Left lung (tissue), 10 donors: ENCODE results near the gene OTOG. TPM values are rescaled to one million over a fixed set of nuclear protein-coding genes. Genes with fewer than 3 reads are reported as not detected.

Experiments used
- ATAC-seq: fragments of 200-7000 bp; cut with Tn5 transposase; one replicate; pipeline ENCODE4 v1.9.1; 2020; ENCODE audit warnings: moderate library complexity
- DNase-seq, 4 donors: peaks; one replicate each; pipeline ENCODE4 v3.0.0-alpha.2; 2013 to 2020
- H3K27ac ChIP-seq, 2 donors: fragments of 200-600 bp; sonication (generic) in 1 of 2; one replicate each; pipeline versions ENCODE4 v1.5.0 to v1.8.0; 2020 to 2021
- H3K27me3 ChIP-seq, 2 donors: fragments of 200-600 bp; sonication (generic) in 1 of 2; one replicate each; pipeline versions ENCODE4 v1.5.0 to v1.8.0; 2020 to 2021
- H3K36me3 ChIP-seq, 2 donors: fragments of 200-600 bp; sonication (generic) in 1 of 2; one replicate each; pipeline versions ENCODE4 v1.5.0 to v1.8.0; 2020 to 2021
- H3K4me1 ChIP-seq, 2 donors: fragments of 200-600 bp; one replicate each; pipeline ENCODE4 v1.8.0; 2021
- H3K4me3 ChIP-seq, 2 donors: fragments of 200-600 bp; sonication (generic) in 1 of 2; one replicate each; pipeline versions ENCODE4 v1.5.0 to v1.8.0; 2020 to 2021; ENCODE audit warnings: mild to moderate bottlenecking in 1 of 2
- H3K9me3 ChIP-seq, 2 donors: fragments of 200-600 bp; sonication (generic) in 1 of 2; one replicate each; pipeline versions ENCODE4 v1.5.0 to v1.8.0; 2020 to 2021
- CTCF ChIP-seq, 2 donors: fragments of 200-600 bp; sonication (generic) in 1 of 2; IDR thresholded peaks; one replicate each; pipeline versions ENCODE4 v1.5.0 to v1.8.0; 2021; ENCODE audit warnings: antibody characterized with exemption in 2 of 2
- intact Hi-C, 2 donors: fragments of 100-400 bp; cut with DNase I; formaldehyde crosslinking; loops; one replicate each; pipeline versions ENCODE4 v1.11.2 to v1.14.2; 2022
- polyA plus RNA-seq, 6 donors: library from polyadenylated mRNA; unstranded; fragments of 120-200 nt; gene quantifications; one replicate each; pipeline ENCODE4 v1.2.1, GENCODE V29; 2013; ENCODE audit not compliant: insufficient read length in 6 of 6
- total RNA-seq, 2 donors: library from RNA; stranded (reverse); fragmentation: NEBNext Ultra II Directional; extraction: Animal tissue kit (Norgen Biotek cat#: 25700); gene quantifications; one replicate each; pipeline ENCODE4 v1.2.1, GENCODE V29; 2021
- donor health status: DM: no; HTN: yes; CAD: no.
- donor health status: DM: no; HTN: no; CAD: no.

OTOG gene
- total and polyA plus RNA-seq, 8 donors = 0.04 to 0.24 (median 0.11) TPM; not detected in 2

GRCh38 chr11:17524221-17524620, 22.8 kb upstream of the OTOG start:
- ATAC-seq (no peak), DNase-seq (peak in 1 of 4 donors; percentile 39)
- Histone ChIP-seq H3K36me3 (no peaks in the 10 kb centered on the region), H3K4me1 (no peaks in the 10 kb centered on the region), H3K27me3 (peaks cover 0 to 1% of the 10 kb centered on the region in 2 donors), H3K9me3 (no peaks in the 10 kb centered on the region), H3K27ac (no peak overlapping the region), H3K4me3 (no peak overlapping the region)
- intact Hi-C loops = no loop called here
- TF ChIP-seq CTCF (IDR thresholded peaks at IDR 0.05) = no peak

- intact Hi-C loops = no loop called here
- Histone ChIP-seq H3K27ac (no peak overlapping the region), H3K4me3 (no peak overlapping the region), H3K9me3 (no peaks in the 10 kb centered on the region), H3K27me3 (peaks cover 0 to 12% of the 10 kb centered on the region in 2 donors), H3K36me3 (no peaks in the 10 kb centered on the region), H3K4me1 (no peaks in the 10 kb centered on the region)
- no peak for ATAC-seq
- no peak for DNase-seq
- TF ChIP-seq CTCF (IDR thresholded peaks at IDR 0.05) = no peak
These were observed 21.5 kb upstream of the OTOG start for GRCh38 chr11:17525570-17525969.

- Histone ChIP-seq H3K9me3 (no peaks in the 10 kb centered on the region), H3K36me3 (no peaks in the 10 kb centered on the region), H3K27ac (no peak overlapping the region), H3K4me3 (no peak overlapping the region), H3K27me3 (peaks cover 0 to 12% of the 10 kb centered on the region in 2 donors), H3K4me1 (no peaks in the 10 kb centered on the region)
- intact Hi-C loops = no loop called here
- DNase-seq (peak in 1 of 4 donors; percentile 59), ATAC-seq (no peak)
- no peak for TF ChIP-seq CTCF (IDR thresholded peaks at IDR 0.05)
These were observed 20.7 kb upstream of the OTOG start for GRCh38 chr11:17526326-17526725.

GRCh38 chr11:17526931-17527627, 20.0 kb upstream of the OTOG start:
- intact Hi-C loops = no loop called here
- DNase-seq (no peak), ATAC-seq (no peak)
- no peaks in the 10 kb centered on the region for H3K9me3 ChIP-seq
- no peak for TF ChIP-seq CTCF (IDR thresholded peaks at IDR 0.05)
- no peak overlapping the region for H3K4me3 ChIP-seq
- H3K27ac ChIP-seq = no peak overlapping the region
- H3K27me3 ChIP-seq = peaks cover 0 to 12% of the 10 kb centered on the region in 2 donors
- no peaks in the 10 kb centered on the region for H3K36me3 ChIP-seq
- H3K4me1 ChIP-seq = no peaks in the 10 kb centered on the region

- H3K36me3 ChIP-seq = no peaks in the 10 kb centered on the region
- intact Hi-C loops = no loop called here
These were observed 19.4 kb upstream of the OTOG start for GRCh38 chr11:17527628-17527995.

More at GRCh38 chr11:17527628-17527995, 19.4 kb upstream of the OTOG start:
- DNase-seq (no peak), ATAC-seq (no peak)
- H3K9me3 ChIP-seq = no peaks in the 10 kb centered on the region
- no peak overlapping the region for H3K4me3 ChIP-seq
- H3K27me3 ChIP-seq = peaks cover 0 to 12% of the 10 kb centered on the region in 2 donors
- no peaks in the 10 kb centered on the region for H3K4me1 ChIP-seq
- no peak for TF ChIP-seq CTCF (IDR thresholded peaks at IDR 0.05)
- no peak overlapping the region for H3K27ac ChIP-seq
